GM23338 (cell line): ENCODE results near the gene LRMDA. TPM values are rescaled to one million over a fixed set of nuclear protein-coding genes. Genes with fewer than 3 reads are reported as not detected.

Source experiments
- ATAC-seq: fragments of 200-7000 bp; cut with Tn5 transposase; 3 replicates; pipeline ENCODE4 v1.9.1; 2020
- DNase-seq: peaks from one replicate; pipeline ENCODE4 v3.0.0-alpha.2; 2015; ENCODE audit warnings: low spot score
- H2AFZ ChIP-seq: fragments of 200-600 bp; sonication (generic); 2 replicates; pipeline ENCODE4 v1.8.0; 2016; ENCODE audit warnings: antibody characterized with exemption, mild to moderate bottlenecking, moderate library complexity
- H3F3A ChIP-seq: fragments of 200-600 bp; sonication (generic); replicated peaks from 2 replicates; pipeline ENCODE4 v1.8.0; 2017; ENCODE audit warnings: antibody characterized with exemption, mixed run types, low read depth
- H3K27ac ChIP-seq: fragments of 200-600 bp; sonication (generic); 2 replicates; pipeline ENCODE4 v1.6.1; 2016; ENCODE audit warnings: low read depth
- H3K27me3 ChIP-seq: fragments of 200-600 bp; sonication (generic); 2 replicates; pipeline ENCODE4 v1.8.0; 2016; ENCODE audit warnings: mild to moderate bottlenecking, mixed run types, moderate library complexity; ENCODE audit not compliant: insufficient read depth
- H3K36me3 ChIP-seq: fragments of 200-600 bp; sonication (generic); 2 replicates; pipeline ENCODE4 v1.8.0; 2016; ENCODE audit warnings: mild to moderate bottlenecking; ENCODE audit not compliant: insufficient read depth
- H3K4me1 ChIP-seq: fragments of 200-600 bp; sonication (generic); 2 replicates; pipeline ENCODE4 v1.8.0; 2016; ENCODE audit warnings: mild to moderate bottlenecking, moderate library complexity; ENCODE audit not compliant: insufficient read depth
- H3K4me2 ChIP-seq: fragments of 200-600 bp; sonication (generic); 2 replicates; pipeline ENCODE4 v1.7.1; 2017; ENCODE audit warnings: mixed run types
- H3K4me3 ChIP-seq: fragments of 200-600 bp; sonication (generic); 2 replicates; pipeline ENCODE4 v1.6.1; 2016; ENCODE audit warnings: mixed run types
- H3K79me2 ChIP-seq: fragments of 200-600 bp; sonication (generic); replicated peaks from 2 replicates; pipeline ENCODE4 v1.8.0; 2017; ENCODE audit warnings: mild to moderate bottlenecking; ENCODE audit not compliant: insufficient read depth
- H3K9me2 ChIP-seq: fragments of 200-600 bp; sonication (generic); 2 replicates; pipeline ENCODE4 v1.8.0; 2017; ENCODE audit not compliant: insufficient read depth
- H4K20me1 ChIP-seq: fragments of 200-600 bp; sonication (generic); replicated peaks from 2 replicates; pipeline ENCODE4 v1.8.0; 2017; ENCODE audit warnings: mild to moderate bottlenecking; ENCODE audit not compliant: insufficient read depth
- H3K27ac Mint-ChIP-seq: 2 replicates; pipeline ENCODE4 v1.8.0; 2020; ENCODE audit warnings: inconsistent platforms, mild to moderate bottlenecking, moderate library complexity, mixed read lengths
- H3K27me3 Mint-ChIP-seq: 3 replicates; pipeline ENCODE4 v1.8.0; 2022; ENCODE audit warnings: low read depth, mild to moderate bottlenecking, moderate library complexity, mixed read lengths, inconsistent platforms; ENCODE audit not compliant: insufficient read depth, poor library complexity
- H3K36me3 Mint-ChIP-seq: 3 replicates; pipeline ENCODE4 v1.8.0; 2021; ENCODE audit warnings: low read depth, mild to moderate bottlenecking, inconsistent platforms, moderate library complexity, mixed read lengths
- H3K4me1 Mint-ChIP-seq: 3 replicates; pipeline ENCODE4 v1.8.0; 2020; ENCODE audit warnings: mild to moderate bottlenecking, inconsistent platforms, mixed read lengths
- H3K4me3 Mint-ChIP-seq: 3 replicates; pipeline ENCODE4 v1.8.0; 2021; ENCODE audit warnings: moderate library complexity, mild to moderate bottlenecking, inconsistent platforms, mixed read lengths
- H3K9me3 Mint-ChIP-seq: 3 replicates; pipeline ENCODE4 v1.8.0; 2020; ENCODE audit warnings: moderate library complexity, mild to moderate bottlenecking, inconsistent platforms, mixed read lengths
- CREB1 ChIP-seq: fragments of 250-450 bp; sonication (Bioruptor Pico); IDR thresholded peaks from 2 replicates; pipeline ENCODE4 v1.5.0; 2020; ENCODE audit warnings: low read depth, mild to moderate bottlenecking, moderate library complexity
- CTCF ChIP-seq, 2 experiments: fragments of 200-600 bp in 1 of 2; sonication (generic) in 1 of 2; conservative IDR thresholded peaks; 2 replicates each; pipeline versions ENCODE4 v1.5.1 to v1.6.1; 2016 to 2017; ENCODE audit warnings: antibody characterized with exemption in 2 of 2, low read depth in 2 of 2, mild to moderate bottlenecking in 2 of 2, moderate library complexity in 1 of 2
- ETS1 ChIP-seq: IDR thresholded peaks from 2 replicates; pipeline ENCODE4 v1.6.1; 2016; ENCODE audit warnings: antibody characterized with exemption
- EZH2 ChIP-seq: fragments of 200-600 bp; sonication (generic); IDR thresholded peaks from one replicate; pipeline ENCODE4 v1.8.0; 2017; ENCODE audit warnings: antibody characterized with exemption, mild to moderate bottlenecking, low read depth; ENCODE audit not compliant: unreplicated experiment
- EZH2phosphoT487 ChIP-seq: fragments of 200-600 bp; sonication (generic); IDR thresholded peaks from one replicate; pipeline ENCODE4 v1.8.1; 2018; ENCODE audit warnings: antibody characterized with exemption; ENCODE audit not compliant: unreplicated experiment
- JUNB ChIP-seq: IDR thresholded peaks from one replicate; pipeline ENCODE4 v1.6.1; 2016; ENCODE audit warnings: antibody characterized with exemption; ENCODE audit not compliant: unreplicated experiment
- NANOG ChIP-seq: IDR thresholded peaks from 2 replicates; pipeline ENCODE4 v1.6.1; 2016; ENCODE audit warnings: antibody characterized with exemption, borderline replicate concordance
- POLR2AphosphoS5 ChIP-seq: IDR thresholded peaks from 2 replicates; pipeline ENCODE4 v1.6.1; 2016; ENCODE audit warnings: antibody characterized with exemption, low read depth
- REST ChIP-seq: IDR thresholded peaks from one replicate; pipeline ENCODE4 v1.6.1; 2018; ENCODE audit warnings: antibody characterized with exemption; ENCODE audit not compliant: unreplicated experiment
- ZNF331 ChIP-seq: fragments of 250-450 bp; sonication (Bioruptor Pico); IDR thresholded peaks from 2 replicates; pipeline ENCODE4 v1.5.0; 2020; ENCODE audit warnings: low read depth, mild to moderate bottlenecking, moderate library complexity
- ZNF462 ChIP-seq: fragments of 250-450 bp; sonication (Bioruptor Pico); IDR thresholded peaks from 2 replicates; pipeline ENCODE4 v1.5.0; 2020; ENCODE audit warnings: mild to moderate bottlenecking, moderate library complexity
- polyA plus RNA-seq: library from polyadenylated mRNA; unstranded; fragments of >200 nt; fragmentation: Nextera tagmentation; extraction: Ambion mirVana; gene quantifications from 2 replicates; pipeline ENCODE4 v1.2.1, GENCODE V29; 2016
- total RNA-seq: library from RNA; depleted of rRNA; stranded (reverse); fragments of >200 nt; shearing (Covaris generic); gene quantifications from 2 replicates; pipeline ENCODE4 v1.2.3, GENCODE V29; 2014

LRMDA gene
- total and polyA plus RNA-seq, 2 experiments from 2014 or later, result 0.90 to 1.8 TPM

- Histone ChIP-seq H3K79me2 (no peaks in the 10 kb centered on the region), H3K4me1 (peaks cover 45% of the 10 kb centered on the region), H3K27me3 (no peaks in the 10 kb centered on the region), H3K4me2 (0 out of 2 replicates have a peak overlapping the region, but pooled peaks have one; percentile 34), H2AFZ (no peak overlapping the region), H3K4me3 (no peak overlapping the region), H3K27ac (no peak overlapping the region), H3K9me2 (no peaks in the 10 kb centered on the region), H3K36me3 (no peaks in the 10 kb centered on the region), H3F3A (no peaks in the 10 kb centered on the region), H4K20me1 (no peaks in the 10 kb centered on the region)
- H3K4me3 Mint-ChIP-seq, result no peak overlapping the region
- H3K36me3 Mint-ChIP-seq, result no peaks in the 10 kb centered on the region; the same call in 2 of the 3 replicates
- peaks cover 3% of the 10 kb centered on the region for H3K27me3 Mint-ChIP-seq
- H3K4me1 Mint-ChIP-seq, result peaks cover 57% of the 10 kb centered on the region
- ATAC-seq (peak; percentile 62), DNase-seq (peak; percentile 26)
- H3K9me3 Mint-ChIP-seq, result no peaks in the 10 kb centered on the region
- no peak for TF ChIP-seq EZH2
- TF ChIP-seq CREB1 (CRISPR knock-in tag), result no peak
- no peak for TF ChIP-seq ZNF331 (CRISPR knock-in tag)
- no peak for TF ChIP-seq ZNF462 (CRISPR knock-in tag)
- no peak for TF ChIP-seq NANOG
- TF ChIP-seq EZH2phosphoT487, result no peak
- no peak for TF ChIP-seq REST
- TF ChIP-seq POLR2AphosphoS5, result no peak
- no peak for TF ChIP-seq JUNB
- no peak for TF ChIP-seq ETS1
- TF ChIP-seq CTCF (conservative IDR thresholded peaks at IDR 0.05; ENCODE audit: low read depth in 2 of 2), result no peak
- no peak overlapping the region for H3K27ac Mint-ChIP-seq
Measured at GRCh38 chr10:75542906-75543305, 111.5 kb downstream of the LRMDA start.
